ENCODE measurements around the gene DSG3.

- TF ChIP-seq CTCF (IDR thresholded peaks at IDR 0.05) (no peak), EP300 (IDR thresholded peaks at IDR 0.05) (no peak), POLR2A (IDR thresholded peaks at IDR 0.05) (no peak)
These were observed 17.9 kb upstream of the DSG3 start for GRCh38 chr18:31429623-31430022.

All from stomach (tissue), 4 donors.